ENCODE data around the gene CROCC2. TPM values are rescaled to one million over a fixed set of nuclear protein-coding genes. Genes with fewer than 3 reads are reported as not detected.

CROCC2 gene
- total RNA-seq, 2 experiments from 2014 or later, result not detected

- Histone ChIP-seq H3K4me2 (ENCODE audit: low read length) (no peak overlapping the region), H3K4me3 (ENCODE audit: low read depth, low read length, poor library complexity, severe bottlenecking) (no peak overlapping the region), H2AFZ (ENCODE audit: low read length) (no peak overlapping the region), H3K9me3 (ENCODE audit: low read length) (no peaks in the 10 kb centered on the region), H3K27ac (ENCODE audit: low read depth, low read length, poor library complexity, severe bottlenecking) (no peak overlapping the region), H3K36me3 (ENCODE audit: insufficient read depth, low read length) (no peaks in the 10 kb centered on the region), H3K9me2 (ENCODE audit: insufficient read depth, low read length) (no peaks in the 10 kb centered on the region), H4K20me1 (ENCODE audit: insufficient read depth, low read length) (no peaks in the 10 kb centered on the region), H3K79me2 (ENCODE audit: insufficient read depth, low read depth, low read length) (no peaks in the 10 kb centered on the region), H3K4me1 (ENCODE audit: insufficient read depth, low read length, poor library complexity, severe bottlenecking) (no peaks in the 10 kb centered on the region)
- CTCF ChIA-PET (ENCODE audit: unreplicated experiment), result no interaction called here
- BruUV-seq (replicated peaks), result no TSS peak
- no peak for TF ChIP-seq EZH2phosphoT487 (IDR thresholded peaks at IDR 0.05; ENCODE audit: borderline replicate concordance, low read depth, low read length)
- no peak for TF ChIP-seq CTCF (conservative IDR thresholded peaks at IDR 0.05; ENCODE audit: low read length)
- POLR2A ChIA-PET, result interaction anchor here (0.6 kb wide), 1 partner anchor 61 kb away, joined by 4 read pairs; no protein-coding TSS in a partner anchor
- intact Hi-C loops (cut with micrococcal nuclease; ENCODE audit: unreplicated experiment), result no loop called here
- DNase-seq (ENCODE audit: low spot score), result no peak
Measured at GRCh38 chr2:240962300-240963064, 56.3 kb downstream of the CROCC2 start.

GRCh38 chr2:240963065-240963867, 57.1 kb downstream of the CROCC2 start:
- H3K9me2 ChIP-seq (ENCODE audit: insufficient read depth, low read length), result no peaks in the 10 kb centered on the region
- H3K4me3 ChIP-seq (ENCODE audit: low read depth, low read length, poor library complexity, severe bottlenecking), result no peak overlapping the region
- no peaks in the 10 kb centered on the region for H3K79me2 ChIP-seq (ENCODE audit: insufficient read depth, low read depth, low read length)
- H2AFZ ChIP-seq (ENCODE audit: low read length), result no peak overlapping the region
- ChIA-PET POLR2A (no interaction called here), CTCF (ENCODE audit: unreplicated experiment) (no interaction called here)
- TF ChIP-seq EZH2phosphoT487 (IDR thresholded peaks at IDR 0.05; ENCODE audit: borderline replicate concordance, low read depth, low read length) (no peak), CTCF (conservative IDR thresholded peaks at IDR 0.05; ENCODE audit: low read length) (no peak)
- no peaks in the 10 kb centered on the region for H3K9me3 ChIP-seq (ENCODE audit: low read length)
- H3K27ac ChIP-seq (ENCODE audit: low read depth, low read length, poor library complexity, severe bottlenecking), result no peak overlapping the region
- intact Hi-C loops (cut with micrococcal nuclease; ENCODE audit: unreplicated experiment), result no loop called here
- BruUV-seq (replicated peaks), result no TSS peak
- no peaks in the 10 kb centered on the region for H3K4me1 ChIP-seq (ENCODE audit: insufficient read depth, low read length, poor library complexity, severe bottlenecking)
- no peak overlapping the region for H3K4me2 ChIP-seq (ENCODE audit: low read length)
- no peaks in the 10 kb centered on the region for H3K36me3 ChIP-seq (ENCODE audit: insufficient read depth, low read length)
- H4K20me1 ChIP-seq (ENCODE audit: insufficient read depth, low read length), result no peaks in the 10 kb centered on the region
- no peak for DNase-seq (ENCODE audit: low spot score)
